HEK293T (cell line): ENCODE data around the gene WDR1.
A peak's percentile ranks its signal among the peaks of the same experiment; 100 is the strongest.

Experiments used
- CTCF ChIA-PET: fragments of 350-600 bp; formaldehyde crosslinking; extraction: SDS; loops from one replicate; lab custom pipeline; 2021; ENCODE audit warnings: antibody characterized with exemption, inconsistent platforms; lab: Yijun Ruan, JAX
- POLR2A ChIA-PET: fragments of 350-600 bp; formaldehyde crosslinking; extraction: SDS; loops from one replicate; lab custom pipeline; 2020; ENCODE audit warnings: antibody characterized with exemption, inconsistent platforms; lab: Yijun Ruan, JAX
- DNase-seq: peaks from one replicate; pipeline ENCODE4 v3.0.0; 2012; ENCODE audit warnings: mixed read lengths; ENCODE audit errors: extremely low spot score
- ARNT ChIP-seq: fragments of 450-650 bp; IDR thresholded peaks from 2 replicates; pipeline ENCODE4 v1.6.1; 2017; ENCODE audit warnings: mild to moderate bottlenecking
- BHLHE40 ChIP-seq: fragments of 450-650 bp; IDR thresholded peaks from 2 replicates; pipeline ENCODE4 v1.6.1; 2016; ENCODE audit warnings: mild to moderate bottlenecking, moderate library complexity, borderline replicate concordance
- CTBP1 ChIP-seq: fragments of 450-650 bp; IDR thresholded peaks from 2 replicates; pipeline ENCODE4 v1.6.1; 2016; ENCODE audit warnings: borderline replicate concordance
- ELF4 ChIP-seq: fragments of 450-650 bp; IDR thresholded peaks from 2 replicates; pipeline ENCODE4 v1.6.1; 2017; ENCODE audit warnings: antibody characterized with exemption
- FOXA1 ChIP-seq: fragments of 450-650 bp; IDR thresholded peaks from 2 replicates; pipeline ENCODE4 v1.6.1; 2016; ENCODE audit warnings: mild to moderate bottlenecking
- FOXK2 ChIP-seq: fragments of 450-650 bp; IDR thresholded peaks from 2 replicates; pipeline ENCODE4 v1.6.1; 2016; ENCODE audit warnings: mild to moderate bottlenecking
- FOXM1 ChIP-seq: fragments of 450-650 bp; IDR thresholded peaks from 2 replicates; pipeline ENCODE4 v1.6.1; 2017; ENCODE audit warnings: mild to moderate bottlenecking, borderline replicate concordance
- HDGF ChIP-seq: fragments of 450-650 bp; IDR thresholded peaks from 2 replicates; pipeline ENCODE4 v1.6.1; 2017; ENCODE audit warnings: antibody characterized with exemption, borderline replicate concordance
- L3MBTL2 ChIP-seq: fragments of 450-650 bp; conservative IDR thresholded peaks from 2 replicates; pipeline ENCODE4 v1.6.1; 2016; ENCODE audit warnings: mild to moderate bottlenecking
- LEF1 ChIP-seq: fragments of 450-650 bp; IDR thresholded peaks from 2 replicates; pipeline ENCODE4 v1.6.1; 2017; ENCODE audit warnings: mild to moderate bottlenecking, borderline replicate concordance
- NFRKB ChIP-seq: fragments of 450-650 bp; IDR thresholded peaks from 2 replicates; pipeline ENCODE4 v1.6.1; 2016; ENCODE audit warnings: mild to moderate bottlenecking, moderate library complexity
- SP1 ChIP-seq: fragments of 450-650 bp; IDR thresholded peaks from 2 replicates; pipeline ENCODE4 v1.6.1; 2017
- SUZ12 ChIP-seq: fragments of 450-650 bp; IDR thresholded peaks from 2 replicates; pipeline ENCODE4 v1.6.1; 2016; ENCODE audit warnings: mild to moderate bottlenecking
- TARDBP ChIP-seq: fragments of 450-650 bp; IDR thresholded peaks from 2 replicates; pipeline ENCODE4 v1.6.1; 2016
- ZNF384 ChIP-seq: fragments of 450-650 bp; IDR thresholded peaks from 2 replicates; pipeline ENCODE4 v1.6.1; 2016
- TF ChIP-seq, protein P1 (sequence below): fragments of 450-650 bp; IDR thresholded peaks from 2 replicates; pipeline ENCODE4 v1.6.1; 2016

Gene WDR1

DNA sequence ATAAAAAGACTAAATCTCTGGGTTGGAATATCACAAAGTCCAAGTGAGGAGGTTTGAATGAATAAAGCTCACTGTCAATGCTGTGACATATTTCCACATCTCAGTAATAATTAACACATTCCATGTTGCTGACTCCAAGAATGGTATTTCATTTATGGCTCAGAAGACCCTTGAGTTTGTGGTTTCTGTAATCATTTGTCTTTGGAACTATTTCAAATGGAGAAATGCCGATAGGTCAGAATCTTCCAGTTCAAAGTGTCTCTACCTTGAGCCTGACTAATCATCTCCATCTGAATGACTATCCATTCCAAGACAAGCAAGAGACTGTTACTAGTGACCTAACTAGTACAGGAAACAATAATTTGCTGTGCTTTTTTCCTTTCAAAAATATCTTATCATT lies 71.1 kb downstream of the WDR1 start:
- CTCF ChIA-PET, result no interaction called here
- DNase-seq, result no peak
- TF ChIP-seq, protein P1, sequence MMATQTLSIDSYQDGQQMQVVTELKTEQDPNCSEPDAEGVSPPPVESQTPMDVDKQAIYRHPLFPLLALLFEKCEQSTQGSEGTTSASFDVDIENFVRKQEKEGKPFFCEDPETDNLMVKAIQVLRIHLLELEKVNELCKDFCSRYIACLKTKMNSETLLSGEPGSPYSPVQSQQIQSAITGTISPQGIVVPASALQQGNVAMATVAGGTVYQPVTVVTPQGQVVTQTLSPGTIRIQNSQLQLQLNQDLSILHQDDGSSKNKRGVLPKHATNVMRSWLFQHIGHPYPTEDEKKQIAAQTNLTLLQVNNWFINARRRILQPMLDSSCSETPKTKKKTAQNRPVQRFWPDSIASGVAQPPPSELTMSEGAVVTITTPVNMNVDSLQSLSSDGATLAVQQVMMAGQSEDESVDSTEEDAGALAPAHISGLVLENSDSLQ, result no peak
- TF ChIP-seq NFRKB (no peak), SP1 (no peak), FOXM1 (no peak), L3MBTL2 (no peak), BHLHE40 (no peak), ARNT (no peak)
- POLR2A ChIA-PET, result no interaction called here

DNA sequence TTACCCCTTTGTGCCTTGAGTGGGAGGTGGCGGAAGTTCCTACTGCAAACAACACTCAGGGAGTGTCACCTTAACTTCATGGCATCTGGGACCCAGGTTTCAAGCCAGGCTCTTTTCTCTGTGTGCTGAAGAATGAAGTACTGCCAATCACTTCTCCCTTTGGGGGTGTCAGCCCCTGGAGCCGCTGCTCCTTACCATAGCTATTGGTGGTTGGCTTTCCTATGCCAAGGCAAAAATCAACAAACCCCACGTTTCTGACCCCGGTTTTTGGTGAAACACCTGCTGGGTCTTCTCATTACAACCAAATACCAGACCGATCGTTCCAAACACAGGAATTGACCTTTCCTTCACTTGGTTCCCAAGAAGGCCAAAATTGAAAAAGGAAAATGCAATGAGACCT lies 75.6 kb downstream of the WDR1 start:
- ChIA-PET CTCF (no interaction called here), POLR2A (no interaction called here)
- no peak for DNase-seq
- no peak for TF ChIP-seq SUZ12
- no peak for TF ChIP-seq BHLHE40
- no peak for TF ChIP-seq CTBP1
- no peak for TF ChIP-seq ELF4
- TF ChIP-seq ARNT, result no peak
- TF ChIP-seq, protein P1, result no peak
- TF ChIP-seq ZNF384, result no peak
- no peak for TF ChIP-seq L3MBTL2
- no peak for TF ChIP-seq TARDBP
- no peak for TF ChIP-seq FOXA1
- no peak for TF ChIP-seq NFRKB
- no peak for TF ChIP-seq FOXM1
- TF ChIP-seq SP1, result no peak
- TF ChIP-seq HDGF, result no peak
- TF ChIP-seq FOXK2, result no peak
- TF ChIP-seq LEF1, result no peak

DNA sequence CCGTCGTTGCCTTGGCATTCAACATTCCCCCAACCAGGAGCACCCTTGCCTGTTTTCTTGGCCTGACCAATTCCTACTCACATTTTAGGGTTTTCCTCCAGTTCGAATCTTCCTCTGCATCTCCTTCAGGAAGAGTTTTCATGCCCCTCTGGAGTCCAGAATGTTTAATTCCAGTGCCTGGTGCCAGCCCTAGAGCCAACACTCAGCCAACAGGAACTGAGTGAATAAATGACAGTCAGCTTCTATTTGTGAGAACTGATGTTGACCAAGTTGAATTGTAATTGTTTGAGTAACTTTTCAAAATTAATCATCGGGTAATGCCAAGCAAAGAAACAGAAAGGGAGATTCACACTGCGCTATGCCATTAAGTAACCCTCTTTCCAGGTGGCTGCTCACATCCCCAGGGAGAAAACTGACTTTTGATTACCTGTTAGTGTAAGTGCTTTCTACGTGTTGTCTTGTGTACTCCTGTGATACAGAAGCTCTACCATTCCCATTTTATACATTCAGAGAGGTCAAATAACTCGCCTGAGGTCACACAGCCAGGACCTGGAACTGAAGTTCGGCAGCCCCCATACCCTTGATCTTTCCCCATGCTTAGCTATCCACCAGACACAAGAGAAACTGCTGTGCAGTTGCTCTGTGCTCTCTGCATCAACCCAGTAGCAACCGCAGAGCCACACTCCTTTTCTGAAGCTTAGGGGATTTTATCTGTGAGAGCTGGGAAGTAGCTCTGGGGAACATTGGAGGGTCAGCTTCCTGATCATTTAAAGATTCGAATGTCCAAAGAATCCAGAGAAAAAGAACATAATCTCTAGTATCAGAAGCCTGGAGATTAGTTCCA lies 76.3 kb downstream of the WDR1 start:
- ChIA-PET CTCF (no interaction called here), POLR2A (no interaction called here)
- TF ChIP-seq SP1 (no peak), ARNT (no peak), SUZ12 (no peak), L3MBTL2 (no peak), ZNF384 (no peak), ELF4 (no peak), FOXK2 (no peak), BHLHE40 (no peak), FOXA1 (no peak), HDGF (no peak), CTBP1 (no peak), TARDBP (no peak), LEF1 (no peak), FOXM1 (no peak), NFRKB (no peak)
- TF ChIP-seq, protein P1, result no peak
- no peak for DNase-seq

DNA sequence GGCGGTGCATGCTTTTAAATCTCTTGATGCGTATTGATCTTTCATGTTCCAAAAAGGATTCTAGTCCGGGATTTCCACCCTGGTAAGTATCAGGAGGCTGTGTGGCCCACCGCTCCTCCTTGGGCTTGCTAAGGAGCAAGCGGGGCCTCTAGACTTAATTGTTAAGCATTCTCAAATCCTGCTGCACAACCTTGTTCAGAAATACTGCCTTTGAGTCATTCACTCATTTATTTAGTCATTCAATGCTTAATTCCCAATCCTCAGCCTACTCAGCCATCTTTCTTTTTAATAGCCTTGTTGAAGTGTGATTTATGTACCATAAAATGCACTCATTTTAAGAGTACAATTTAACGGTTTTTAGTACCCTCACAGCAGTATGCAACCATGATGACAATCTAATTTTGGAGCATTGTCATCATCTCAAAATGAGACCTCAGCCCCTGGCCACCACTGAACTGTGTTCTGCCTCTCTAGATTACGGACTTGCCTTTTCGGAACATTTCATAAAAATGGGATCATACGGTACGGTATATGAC lies 79.7 kb downstream of the WDR1 start:
- ChIA-PET CTCF (no interaction called here), POLR2A (no interaction called here)
- no peak for DNase-seq
- TF ChIP-seq, protein P1, result peak; percentile 85
- no peak for TF ChIP-seq FOXA1
- TF ChIP-seq CTBP1, result peak; percentile 72

DNA sequence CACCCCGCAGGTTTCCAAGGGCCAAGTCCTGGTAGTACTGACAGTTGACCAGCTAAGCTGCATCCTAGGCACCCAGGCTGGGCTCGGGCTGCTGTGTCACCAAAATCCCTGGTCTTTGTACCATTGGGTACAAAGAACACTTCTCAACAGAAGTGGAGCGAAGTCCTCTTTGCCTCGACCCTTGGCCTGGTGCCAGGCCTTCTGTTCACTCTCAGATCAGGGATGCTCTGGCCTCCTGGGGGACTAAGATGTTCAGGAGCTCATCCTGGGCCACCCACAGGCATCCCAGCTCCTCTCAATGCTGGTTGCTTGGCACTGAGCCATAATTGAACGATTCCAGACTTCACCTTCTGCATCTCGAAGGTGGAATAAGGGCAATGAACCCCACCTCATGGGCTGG lies 81.5 kb downstream of the WDR1 start:
- ChIA-PET CTCF (interaction anchor here (0.5 kb wide), 1 partner anchor 267 kb away, joined by 5 read pairs; no protein-coding TSS in a partner anchor), POLR2A (no interaction called here)
- no peak for DNase-seq
- TF ChIP-seq FOXA1 (no peak), ZNF384 (no peak), HDGF (no peak), TARDBP (no peak), ELF4 (no peak), ARNT (no peak), BHLHE40 (no peak), SP1 (no peak), L3MBTL2 (no peak)
- TF ChIP-seq, protein P1, result no peak
